ENCODE data around the gene ZNF565.
"Not testable (repeated sequence)": the region's sequence is repeated elsewhere in the genome, so short reads cannot be mapped to it uniquely, and the experiment has no call there.

The ZNF565 gene

GRCh38 chr19:36150586-36150985, 63.9 kb downstream of the ZNF565 start:
- no peak for DNase-seq (ENCODE audit: low read depth)

DNA sequence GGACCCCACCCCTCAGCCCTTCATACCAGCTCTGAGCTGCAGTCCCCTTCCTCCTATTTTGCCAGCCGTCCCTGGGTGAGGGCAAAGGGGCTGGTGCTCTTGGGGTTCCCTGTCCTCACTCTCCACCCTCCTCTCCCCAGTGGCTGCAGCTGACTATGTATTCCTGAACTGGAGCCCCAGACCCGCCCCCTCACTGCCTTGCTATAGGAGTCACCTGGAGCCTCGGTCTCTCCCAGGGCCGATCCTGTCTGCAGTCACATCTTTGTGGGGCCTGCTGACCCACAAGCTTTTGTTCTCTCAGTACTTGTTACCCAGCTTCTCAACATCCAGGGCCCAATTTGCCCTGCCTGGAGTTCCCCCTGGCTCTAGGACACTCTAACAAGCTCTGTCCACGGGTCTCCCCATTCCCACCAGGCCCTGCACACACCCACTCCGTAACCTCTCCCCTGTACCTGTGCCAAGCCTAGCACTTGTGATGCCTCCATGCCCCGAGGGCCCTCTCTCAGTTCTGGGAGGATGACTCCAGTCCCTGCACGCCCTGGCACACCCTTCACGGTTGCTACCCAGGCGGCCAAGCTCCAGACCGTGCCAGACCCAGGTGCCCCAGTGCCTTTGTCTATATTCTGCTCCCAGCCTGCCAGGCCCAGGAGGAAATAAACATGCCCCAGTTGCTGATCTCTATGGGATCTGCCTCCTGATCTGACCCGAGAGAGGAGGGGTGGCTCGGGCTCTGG, 64.6 kb downstream of the ZNF565 start:
- DNase-seq (ENCODE audit: low read depth): no peak

DNA sequence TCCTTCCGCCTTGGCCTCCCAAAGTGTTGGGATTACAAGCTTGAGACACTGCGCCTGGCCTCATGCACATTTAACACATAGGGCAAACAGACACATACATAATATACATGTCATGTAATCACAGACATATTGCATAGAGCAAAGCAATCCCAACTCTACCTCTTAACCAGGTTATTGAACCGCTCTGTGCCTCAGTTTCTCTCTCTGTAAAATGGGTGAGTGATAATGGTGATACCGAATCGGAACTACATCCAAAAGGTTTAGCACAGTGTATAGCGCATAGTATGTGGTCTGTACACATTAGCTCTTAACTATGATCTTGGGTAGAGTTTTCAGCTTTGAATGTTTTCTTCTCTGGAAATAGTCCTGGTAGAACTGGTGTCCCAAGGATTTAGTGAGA, 69.8 kb downstream of the ZNF565 start:
- DNase-seq (ENCODE audit: low read depth): no peak

DNA sequence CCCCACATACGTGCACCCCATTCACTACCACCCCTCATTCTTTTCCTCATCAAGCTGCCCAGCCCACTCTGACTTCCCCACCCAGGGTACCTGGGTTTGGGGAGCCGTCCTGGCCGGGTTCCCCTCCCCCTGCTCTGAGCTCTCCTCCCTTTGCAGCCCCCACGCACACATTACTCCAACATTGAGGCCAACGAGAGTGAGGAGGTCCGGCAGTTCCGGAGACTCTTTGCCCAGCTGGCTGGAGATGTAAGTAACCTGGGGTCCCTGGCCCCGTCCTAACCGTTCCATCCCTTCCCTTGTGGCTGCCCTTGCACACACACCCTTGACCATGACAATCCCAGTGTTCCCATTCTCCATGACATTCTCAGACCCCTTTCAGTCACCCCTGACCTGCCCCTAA, 72.0 kb downstream of the ZNF565 start:
- DNase-seq (ENCODE audit: low read depth): no peak

- DNase-seq (ENCODE audit: low read depth): no peak
Measured at GRCh38 chr19:36142046-36142445, 72.4 kb downstream of the ZNF565 start.

GRCh38 chr19:36141039-36141927, 73.2 kb downstream of the ZNF565 start:
- DNase-seq (ENCODE audit: low read depth): no peak

- no peak for DNase-seq (ENCODE audit: low read depth)
Measured at GRCh38 chr19:36140304-36141038, 74.0 kb downstream of the ZNF565 start.

GRCh38 chr19:36139473-36140303, 74.8 kb downstream of the ZNF565 start, which contains the start of gene CAPNS1:
TSS of gene CAPNS1 (plus strand) at chr19:36140066. CDS start at chr19:36141012, 946 bp downstream.
- DNase-seq (ENCODE audit: low read depth): peak; percentile 60

GRCh38 chr19:36139120-36139472, 75.4 kb downstream of the ZNF565 start:
- no peak for DNase-seq (ENCODE audit: low read depth)

- DNase-seq (ENCODE audit: low read depth): peak; percentile 49
Measured at GRCh38 chr19:36136964-36137686, 77.3 kb downstream of the ZNF565 start.

GRCh38 chr19:36134867-36135266, 79.6 kb downstream of the ZNF565 start:
- DNase-seq (ENCODE audit: low read depth): not testable (repeated sequence)
